MM.1S (cell line): Measurements from ENCODE around the gene COLEC11.

Experiments
- DNase-seq: peaks from one replicate; pipeline ENCODE4 v3.0.0-alpha.2; 2015
- H2AFZ ChIP-seq: fragments of 300-600 bp; sonication (generic); 2 replicates; pipeline ENCODE4 v1.6.0; 2016; ENCODE audit warnings: antibody characterized with exemption, low read length
- H3F3A ChIP-seq: fragments of 300-600 bp; sonication (generic); 2 replicates; pipeline ENCODE4 v1.6.1; 2016; ENCODE audit warnings: mild to moderate bottlenecking, antibody characterized with exemption, low read length, moderate library complexity, mixed read lengths; ENCODE audit not compliant: insufficient read depth
- H3K27ac ChIP-seq: fragments of 300-600 bp; sonication (generic); 2 replicates; pipeline ENCODE4 v1.5.1; 2016; ENCODE audit warnings: mild to moderate bottlenecking, low read length
- H3K27me3 ChIP-seq: fragments of 300-600 bp; sonication (generic); replicated peaks from 2 replicates; pipeline ENCODE4 v1.6.0; 2016; ENCODE audit warnings: low read length; ENCODE audit not compliant: insufficient read depth
- H3K36me3 ChIP-seq: fragments of 300-600 bp; sonication (generic); replicated peaks from 2 replicates; pipeline ENCODE4 v1.6.1; 2016; ENCODE audit warnings: mild to moderate bottlenecking, low read length, mixed read lengths; ENCODE audit not compliant: insufficient read depth
- H3K4me1 ChIP-seq: fragments of 300-600 bp; sonication (generic); 2 replicates; pipeline ENCODE4 v1.6.1; 2016; ENCODE audit warnings: low read length, mixed read lengths
- H3K4me2 ChIP-seq: fragments of 300-600 bp; sonication (generic); 2 replicates; pipeline ENCODE4 v1.6.0; 2016; ENCODE audit warnings: low read depth, low read length
- H3K4me3 ChIP-seq: fragments of 300-600 bp; sonication (generic); 2 replicates; pipeline ENCODE4 v1.5.1; 2016; ENCODE audit warnings: low read length, mixed read lengths
- H3K79me2 ChIP-seq: fragments of 300-600 bp; sonication (generic); 2 replicates; pipeline ENCODE4 v1.6.1; 2016; ENCODE audit warnings: mixed run types, low read length, mixed read lengths
- H3K9ac ChIP-seq: fragments of 300-600 bp; sonication (generic); 2 replicates; pipeline ENCODE4 v1.6.1; 2016; ENCODE audit warnings: low read length, mixed read lengths
- H3K9me2 ChIP-seq: fragments of 300-600 bp; sonication (generic); replicated peaks from 2 replicates; pipeline ENCODE4 v1.6.1; 2016; ENCODE audit warnings: mild to moderate bottlenecking, low read length, mixed read lengths; ENCODE audit not compliant: insufficient read depth
- H3K9me3 ChIP-seq: fragments of 300-600 bp; sonication (generic); replicated peaks from 2 replicates; pipeline ENCODE4 v1.6.1; 2016; ENCODE audit warnings: mild to moderate bottlenecking, low read length, mixed read lengths; ENCODE audit not compliant: insufficient read depth
- H4K20me1 ChIP-seq: fragments of 300-600 bp; sonication (generic); 2 replicates; pipeline ENCODE4 v1.6.1; 2016; ENCODE audit warnings: mild to moderate bottlenecking, low read length, moderate library complexity, mixed read lengths; ENCODE audit not compliant: insufficient read depth
- CTCF ChIP-seq: fragments of 300-600 bp; sonication (generic); IDR thresholded peaks from 2 replicates; pipeline ENCODE4 v1.5.1; 2016; ENCODE audit warnings: antibody characterized with exemption, low read length, mixed read lengths
- EZH2 ChIP-seq: fragments of 300-600 bp; sonication (generic); optimal IDR thresholded peaks from 2 replicates; pipeline ENCODE3; 2017; ENCODE audit warnings: low read depth, mild to moderate bottlenecking, antibody characterized with exemption, low read length, mixed read lengths
- EZH2phosphoT487 ChIP-seq: fragments of 300-600 bp; sonication (generic); IDR thresholded peaks from 2 replicates; pipeline ENCODE4 v1.6.1; 2018; ENCODE audit warnings: antibody characterized with exemption, low read length

The COLEC11 gene

GRCh38 chr2:3644891-3645605 lies 50.1 kb downstream of the COLEC11 start:
- Histone ChIP-seq H2AFZ (no peak overlapping the region), H3K27ac (no peak overlapping the region), H3K9me3 (no peaks in the 10 kb centered on the region), H3K4me2 (no peak overlapping the region), H4K20me1 (no peaks in the 10 kb centered on the region), H3K9me2 (no peaks in the 10 kb centered on the region), H3K27me3 (no peaks in the 10 kb centered on the region), H3K36me3 (no peaks in the 10 kb centered on the region), H3K4me3 (no peak overlapping the region), H3K79me2 (no peaks in the 10 kb centered on the region), H3K9ac (no peak overlapping the region), H3F3A (no peaks in the 10 kb centered on the region), H3K4me1 (no peaks in the 10 kb centered on the region)
- no peak for DNase-seq
- no peak for TF ChIP-seq CTCF

GRCh38 chr2:3645745-3646389 lies 51.0 kb downstream of the COLEC11 start:
- H3K4me1 ChIP-seq: no peaks in the 10 kb centered on the region

GRCh38 chr2:3646446-3646845 lies 51.5 kb downstream of the COLEC11 start:
- no peaks in the 10 kb centered on the region for H3K36me3 ChIP-seq
- H3K4me1 ChIP-seq: no peaks in the 10 kb centered on the region
- H3K9ac ChIP-seq: no peak overlapping the region
- no peaks in the 10 kb centered on the region for H3K9me3 ChIP-seq
- no peaks in the 10 kb centered on the region for H3K27me3 ChIP-seq
- no peaks in the 10 kb centered on the region for H3F3A ChIP-seq
- H2AFZ ChIP-seq: no peak overlapping the region
- TF ChIP-seq EZH2 (no peak), EZH2phosphoT487 (no peak), CTCF (no peak)
- no peaks in the 10 kb centered on the region for H3K9me2 ChIP-seq
- DNase-seq: no peak
- H3K4me2 ChIP-seq: no peak overlapping the region
- H4K20me1 ChIP-seq: no peaks in the 10 kb centered on the region
- no peaks in the 10 kb centered on the region for H3K79me2 ChIP-seq
- H3K4me3 ChIP-seq: no peak overlapping the region
- no peak overlapping the region for H3K27ac ChIP-seq

More at GRCh38 chr2:3645745-3646389, 51.0 kb downstream of the COLEC11 start:
- Histone ChIP-seq H3K4me2 (no peak overlapping the region), H3K79me2 (no peaks in the 10 kb centered on the region), H2AFZ (no peak overlapping the region), H3K27me3 (no peaks in the 10 kb centered on the region), H4K20me1 (no peaks in the 10 kb centered on the region), H3K9me2 (no peaks in the 10 kb centered on the region), H3K36me3 (no peaks in the 10 kb centered on the region), H3F3A (no peaks in the 10 kb centered on the region), H3K27ac (no peak overlapping the region), H3K9me3 (no peaks in the 10 kb centered on the region), H3K4me3 (no peak overlapping the region), H3K9ac (no peak overlapping the region)
- TF ChIP-seq EZH2phosphoT487 (no peak), CTCF (no peak), EZH2 (no peak)
- no peak for DNase-seq
